Suppressor macrophage (primary cell): ENCODE results near the gene RAP1GAP2.

ENCODE experiments used
- DNase-seq, 4 experiments: peaks; one replicate each; pipeline ENCODE4 v3.0.0-alpha.2; 2020 to 2022

The RAP1GAP2 gene

DNA sequence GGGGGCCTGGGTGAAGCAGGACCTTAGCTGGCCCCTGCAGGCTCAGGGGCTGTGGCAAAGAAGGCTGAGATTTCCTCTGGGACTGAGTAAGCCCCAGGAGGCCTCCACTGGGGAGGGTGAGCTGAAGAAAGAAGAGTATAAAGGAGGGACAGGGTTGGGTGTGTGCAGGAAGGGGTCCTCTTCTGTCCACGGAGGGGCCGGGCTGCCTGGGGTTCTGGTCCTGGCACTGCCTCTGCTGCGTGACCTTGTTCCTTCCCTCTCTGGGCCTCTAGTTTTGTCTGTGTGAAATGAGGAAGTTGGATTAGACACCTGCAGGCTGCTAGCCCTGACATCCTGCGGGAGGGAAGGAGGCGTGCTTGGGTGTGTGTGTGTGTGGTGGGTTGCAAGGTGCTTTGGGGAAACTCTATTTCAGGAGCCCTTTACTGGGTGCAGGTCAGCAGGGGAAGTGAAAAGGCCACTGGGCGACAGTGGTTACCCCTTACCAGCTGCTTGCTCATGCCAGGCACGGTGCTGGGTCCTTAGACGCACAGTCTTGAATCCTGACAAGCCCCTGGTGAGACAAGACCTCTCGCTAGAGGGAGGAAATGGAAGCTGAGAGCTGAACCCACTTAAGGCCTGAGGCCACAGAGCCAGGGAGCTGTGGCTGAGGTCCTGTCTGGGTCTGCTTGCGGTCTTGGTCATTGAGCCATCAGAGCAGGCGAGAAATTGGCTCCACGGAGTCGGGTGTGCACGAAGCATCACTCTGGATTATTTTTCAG lies 206.5 kb downstream of the RAP1GAP2 start:
- DNase-seq = peak; percentile 33 to 65 (median 60)

- peak; percentile 76 to 86 (median 80) for DNase-seq
Observed at GRCh38 chr17:3003296-3004149, 207.3 kb downstream of the RAP1GAP2 start.

DNA sequence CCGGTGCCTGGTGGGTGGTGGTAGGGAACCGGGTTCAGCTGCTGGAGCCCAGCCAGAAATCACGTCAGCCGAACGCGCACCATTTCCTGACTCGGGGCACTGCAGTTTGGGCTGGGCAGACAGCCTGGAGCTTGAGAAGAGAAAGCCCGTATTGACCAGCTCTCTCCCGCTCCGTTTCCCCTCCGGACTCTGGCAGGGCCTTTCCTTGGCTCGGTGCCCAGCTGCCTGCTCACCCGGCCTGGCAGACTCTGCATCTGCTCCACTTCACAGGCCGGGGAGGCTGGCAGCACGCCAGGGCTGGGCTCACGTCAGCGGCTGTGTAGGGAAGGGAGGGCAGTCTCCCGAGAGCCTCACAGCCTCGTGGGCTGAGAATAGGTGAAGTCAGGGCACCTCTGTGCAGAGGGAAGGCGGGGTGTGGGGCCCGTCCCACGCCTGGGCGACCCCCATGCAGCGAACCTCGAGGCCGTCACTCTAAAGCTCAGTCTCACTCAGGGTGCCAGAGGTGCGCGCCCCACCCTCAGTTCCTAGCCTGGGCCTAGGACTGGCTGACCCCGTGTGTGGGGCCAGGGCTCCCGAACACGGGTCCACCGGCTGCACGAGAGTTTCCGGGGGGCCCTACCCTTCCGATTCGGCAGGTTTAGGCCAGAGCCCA lies 208.0 kb downstream of the RAP1GAP2 start:
- DNase-seq = peak; percentile 99 to 100 (median 100)

DNA sequence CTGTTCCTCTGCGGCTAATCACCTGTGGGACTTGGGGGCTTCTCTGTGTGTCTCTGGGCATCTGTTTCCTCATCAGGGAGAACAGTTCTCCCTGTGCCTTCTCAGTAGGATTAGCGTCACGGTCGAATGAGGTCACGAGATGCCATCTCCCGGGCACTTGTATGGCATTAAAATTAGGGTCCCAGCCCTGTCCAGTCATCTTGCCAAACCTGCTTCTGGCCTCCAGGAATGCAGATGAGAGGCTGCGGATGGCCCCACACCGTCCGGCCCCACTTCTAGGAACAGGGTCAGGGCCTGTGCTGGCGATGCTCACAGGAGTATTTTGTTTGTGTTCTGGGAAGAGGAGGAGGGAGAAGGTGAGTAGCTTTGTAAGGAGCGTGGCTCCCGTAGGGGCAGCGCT lies 208.7 kb downstream of the RAP1GAP2 start:
- peak in 1 of 4 experiments; percentile 10 for DNase-seq

DNA sequence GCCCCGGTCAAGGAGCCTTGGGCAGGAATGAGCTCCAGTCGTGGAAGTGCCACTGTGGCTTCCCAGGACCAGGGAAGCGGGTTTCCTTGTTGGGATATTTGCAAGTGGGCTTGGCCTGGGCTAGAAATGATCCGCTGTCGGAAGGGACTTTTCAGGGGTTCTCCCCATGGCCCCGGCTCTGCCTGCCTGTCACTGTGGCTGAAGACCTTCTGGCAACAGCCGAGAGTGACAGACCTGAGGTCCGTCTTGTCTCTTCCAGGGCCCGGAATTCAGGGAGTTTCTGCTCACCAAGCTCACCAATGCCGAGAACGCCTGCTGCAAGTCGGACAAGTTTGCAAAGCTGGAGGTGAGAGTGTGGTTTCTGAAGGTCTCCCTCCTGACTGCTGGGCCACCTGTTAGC lies 209.5 kb downstream of the RAP1GAP2 start:
- no peak for DNase-seq

DNA sequence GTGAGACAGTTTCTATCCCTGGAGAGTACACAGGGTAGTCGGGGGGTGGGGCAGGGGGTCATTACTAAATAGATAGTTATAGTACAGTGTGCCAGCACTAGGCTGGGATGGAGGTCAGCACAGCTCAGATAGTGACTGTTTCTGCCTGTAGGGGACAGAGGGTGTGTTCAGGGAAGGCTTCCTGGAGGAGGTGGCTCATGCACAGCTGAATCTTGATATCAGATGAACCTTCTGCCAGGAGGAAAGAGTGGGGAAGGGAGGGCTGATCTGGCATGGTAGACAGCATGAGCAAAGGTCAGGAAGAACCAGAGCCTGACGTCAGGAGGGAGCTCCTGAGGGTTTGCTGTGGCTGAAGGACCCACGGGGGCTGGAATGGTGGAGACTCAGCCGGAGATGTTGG lies 210.6 kb downstream of the RAP1GAP2 start:
- DNase-seq = no peak

- no peak for DNase-seq
Observed at GRCh38 chr17:3007651-3008121, 211.4 kb downstream of the RAP1GAP2 start.

DNA sequence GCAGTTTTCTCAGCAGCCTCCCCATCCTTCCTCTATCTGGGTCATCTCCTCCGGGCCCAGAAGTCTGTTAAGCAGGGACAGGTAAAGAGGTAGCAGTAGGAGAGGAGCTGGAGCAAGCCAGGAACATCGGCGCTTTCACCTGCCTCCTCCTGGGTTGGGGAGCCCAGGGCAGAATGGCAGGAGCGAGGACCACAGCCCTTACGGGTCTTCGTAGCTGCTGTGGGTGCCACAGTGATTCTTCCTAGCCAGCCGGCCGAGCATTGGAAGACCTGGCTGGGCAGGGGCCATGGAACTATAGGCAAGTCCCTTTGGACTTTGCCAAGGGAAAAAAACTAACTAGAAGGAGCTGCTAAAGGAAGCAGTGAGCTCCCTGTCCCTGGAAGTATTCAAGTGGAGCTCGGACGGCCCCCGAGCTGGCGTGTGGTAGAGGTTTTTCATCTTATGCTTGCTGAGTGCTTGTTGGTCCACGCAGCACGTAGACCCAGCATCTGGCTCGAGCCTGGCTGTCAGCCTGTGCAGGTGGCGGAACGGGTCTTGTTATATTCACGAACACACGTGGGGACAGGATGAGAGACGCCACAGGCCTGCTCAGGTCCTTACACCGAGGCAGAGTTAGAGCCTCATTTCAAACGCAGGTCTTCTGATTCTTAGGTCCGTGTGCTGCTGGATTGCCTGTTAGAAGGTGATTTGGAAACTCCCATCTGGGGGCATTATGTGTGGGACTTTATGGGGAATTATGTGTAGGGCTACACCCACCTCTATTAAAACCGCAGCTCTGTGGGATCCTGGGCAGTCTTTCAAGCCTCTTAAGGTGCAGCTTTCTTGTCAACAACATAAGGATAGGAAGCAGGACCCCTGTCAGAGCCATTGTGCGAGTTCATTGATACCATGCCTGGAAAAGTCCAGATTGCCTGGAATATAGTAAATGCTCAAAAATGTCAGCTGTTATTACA lies 212.4 kb downstream of the RAP1GAP2 start:
- DNase-seq = no peak

DNA sequence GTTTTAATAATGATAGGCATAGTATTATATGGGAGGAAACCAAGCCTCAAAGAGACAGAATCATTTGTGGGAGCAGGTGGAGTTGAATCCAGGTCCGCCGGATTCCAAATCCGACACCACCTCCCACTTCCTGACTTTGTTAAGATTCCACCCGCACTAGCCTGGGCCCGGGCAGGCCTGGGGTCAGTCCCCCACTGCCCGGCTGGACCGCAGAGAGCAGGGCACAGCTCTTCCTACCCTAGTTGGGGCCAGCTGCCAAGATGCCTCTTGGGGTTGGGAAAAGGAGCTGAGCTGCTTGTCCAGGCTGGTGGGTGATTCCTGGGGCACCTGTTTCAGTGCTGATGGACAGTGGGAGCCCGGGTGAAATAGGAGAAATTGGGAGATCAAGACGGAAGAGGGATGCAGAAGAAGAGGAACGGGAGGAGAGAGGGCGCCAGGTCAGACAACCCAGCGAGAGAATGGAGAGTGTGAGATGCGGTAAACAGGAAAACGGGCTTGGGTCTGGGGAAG lies 213.2 kb downstream of the RAP1GAP2 start:
- DNase-seq = no peak

- no peak for DNase-seq
Observed at GRCh38 chr17:3011891-3012290, 215.7 kb downstream of the RAP1GAP2 start.

- DNase-seq = peak; percentile 55 to 80 (median 68)
Observed at GRCh38 chr17:3012926-3013581, 216.8 kb downstream of the RAP1GAP2 start.

DNA sequence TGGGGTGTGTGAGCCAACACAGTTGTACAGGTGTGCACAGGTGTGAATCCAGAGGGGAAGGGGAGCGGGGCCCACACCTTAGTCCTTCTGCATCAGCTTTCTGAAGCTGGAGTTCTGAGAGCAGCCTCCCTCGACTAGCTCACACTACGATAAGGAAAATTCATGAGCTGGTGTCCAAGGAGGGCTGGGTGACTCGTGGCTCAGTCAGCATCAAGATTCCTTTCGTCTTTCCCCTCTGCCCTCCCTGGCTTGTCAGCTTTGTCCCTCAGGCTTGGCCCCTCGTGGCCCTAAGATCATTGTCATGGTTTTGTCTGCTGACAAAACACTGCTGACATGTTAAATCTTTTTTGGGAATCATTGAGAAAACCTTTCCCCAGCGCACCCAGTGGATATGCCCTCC lies 219.7 kb downstream of the RAP1GAP2 start:
- DNase-seq = no peak

- DNase-seq = no peak
Observed at GRCh38 chr17:3017936-3018335, 221.7 kb downstream of the RAP1GAP2 start.

DNA sequence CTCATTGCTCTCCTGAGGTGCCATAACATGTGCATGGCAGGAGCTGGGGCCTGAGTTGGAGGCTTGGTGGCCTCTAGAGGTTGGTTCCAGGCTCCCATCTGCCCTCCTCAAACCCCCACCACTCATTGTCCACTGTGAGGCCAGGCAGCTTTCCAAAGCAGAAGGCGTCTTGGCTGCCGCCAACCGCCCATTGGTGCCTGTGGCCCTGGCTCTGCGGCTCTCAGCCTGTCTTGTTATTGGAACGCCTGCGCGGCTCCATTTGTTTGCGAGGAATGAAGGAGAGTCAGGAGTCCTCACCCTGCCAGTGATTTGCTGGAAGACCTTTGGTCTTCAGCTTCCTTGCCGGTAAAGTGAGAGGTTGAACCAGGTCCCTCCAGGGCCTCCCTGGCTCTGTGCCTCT lies 223.5 kb downstream of the RAP1GAP2 start:
- no peak for DNase-seq

DNA sequence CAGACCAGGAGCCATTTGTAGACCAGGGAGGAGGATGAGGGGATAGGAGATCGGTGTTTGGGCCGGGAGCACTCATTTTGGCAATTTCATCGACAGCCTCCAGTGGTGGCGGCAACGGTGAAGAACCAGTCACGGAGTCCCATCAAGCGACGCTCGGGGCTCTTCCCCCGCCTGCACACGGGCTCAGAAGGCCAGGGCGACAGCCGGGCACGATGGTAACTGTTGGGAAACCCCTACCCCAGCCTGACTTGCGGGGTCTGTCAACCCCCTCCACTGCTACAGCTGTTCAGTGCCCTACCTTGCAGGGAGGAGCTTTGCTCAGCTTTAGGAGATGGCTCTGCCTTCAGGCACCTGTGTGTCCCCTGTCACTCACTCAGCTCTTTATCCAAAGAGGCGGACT lies 224.1 kb downstream of the RAP1GAP2 start:
- DNase-seq = no peak

DNA sequence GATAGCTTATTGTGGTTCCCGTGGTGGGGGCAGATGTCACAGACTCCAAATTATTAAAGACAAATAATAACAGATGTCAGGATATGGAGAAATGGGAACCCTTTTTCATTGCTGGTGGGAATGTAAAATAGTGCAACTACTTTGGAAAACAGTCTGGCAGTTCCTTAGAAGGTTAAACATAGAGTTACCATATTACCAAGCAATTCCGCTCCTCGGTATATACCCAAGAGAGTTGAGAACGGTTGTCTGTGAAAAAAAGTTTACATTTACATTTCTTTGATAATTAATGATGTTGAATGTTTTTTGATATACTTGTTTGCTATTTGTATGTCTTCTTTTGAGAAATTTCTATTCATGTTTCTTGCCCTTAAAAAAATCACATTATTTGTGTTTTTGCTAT lies 226.0 kb downstream of the RAP1GAP2 start:
- DNase-seq = no peak

DNA sequence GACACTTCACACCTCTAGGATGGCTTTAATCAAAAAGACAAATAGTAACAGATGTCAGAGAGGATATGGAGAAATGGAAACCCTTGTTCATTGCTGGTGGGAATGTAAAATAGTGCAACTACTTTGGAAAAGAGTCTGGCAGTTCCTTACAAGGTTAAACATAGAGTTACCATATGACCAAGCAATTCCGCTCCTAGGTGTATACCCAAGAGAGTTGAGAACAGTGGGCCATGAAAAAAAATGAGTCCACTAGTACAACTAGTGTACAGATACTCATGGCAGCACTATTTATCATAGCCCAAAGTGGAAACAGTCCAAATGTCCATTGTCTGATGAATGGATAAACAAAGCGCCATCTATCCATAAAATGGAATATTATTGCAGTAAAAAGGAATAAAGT lies 228.1 kb downstream of the RAP1GAP2 start:
- no peak for DNase-seq

DNA sequence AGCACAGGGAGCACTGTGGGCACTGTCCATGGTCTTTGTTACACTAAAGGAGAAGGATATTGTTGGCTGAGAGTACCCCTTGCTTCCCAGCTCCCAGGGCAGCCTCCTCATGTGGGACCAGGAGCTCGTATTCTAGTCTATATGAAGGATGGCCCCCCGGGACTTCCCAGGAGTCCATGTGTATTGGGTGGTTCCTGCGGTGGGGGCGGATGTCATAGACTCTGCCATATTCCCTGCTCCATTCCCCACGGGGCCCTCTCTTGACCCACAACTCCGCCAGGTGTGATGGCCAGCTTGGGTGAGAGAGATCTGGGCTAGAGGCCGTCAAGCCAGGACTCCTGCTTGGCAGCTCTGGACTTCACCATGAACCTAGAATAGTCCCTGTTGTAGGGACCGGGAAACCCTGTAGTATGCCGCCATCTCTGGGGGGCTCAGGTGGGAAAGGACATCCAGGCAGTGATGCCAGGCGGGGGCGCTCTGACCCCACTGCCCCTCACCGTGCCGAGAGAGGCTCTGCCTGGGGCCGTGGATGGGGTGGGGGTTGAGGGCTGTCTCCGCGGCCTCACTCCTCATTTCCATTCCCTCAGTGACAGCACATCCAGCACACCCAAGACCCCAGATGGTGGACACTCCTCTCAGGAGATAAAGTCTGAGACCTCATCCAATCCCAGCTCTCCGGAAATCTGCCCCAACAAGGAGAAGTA lies 229.3 kb downstream of the RAP1GAP2 start:
- DNase-seq = no peak

GRCh38 chr17:3026125-3026855 lies 230.1 kb downstream of the RAP1GAP2 start:
- DNase-seq = no peak
